ENCODE measurements around the gene SECISBP2. TPM values are rescaled to one million over a fixed set of nuclear protein-coding genes. Genes with fewer than 3 reads are reported as not detected.

SECISBP2 gene
- polyA plus RNA-seq, 1 donor (not counting 4 experiments of a cell fraction or from before 2014, with no cell fraction given) = 24.3 TPM

DNA sequence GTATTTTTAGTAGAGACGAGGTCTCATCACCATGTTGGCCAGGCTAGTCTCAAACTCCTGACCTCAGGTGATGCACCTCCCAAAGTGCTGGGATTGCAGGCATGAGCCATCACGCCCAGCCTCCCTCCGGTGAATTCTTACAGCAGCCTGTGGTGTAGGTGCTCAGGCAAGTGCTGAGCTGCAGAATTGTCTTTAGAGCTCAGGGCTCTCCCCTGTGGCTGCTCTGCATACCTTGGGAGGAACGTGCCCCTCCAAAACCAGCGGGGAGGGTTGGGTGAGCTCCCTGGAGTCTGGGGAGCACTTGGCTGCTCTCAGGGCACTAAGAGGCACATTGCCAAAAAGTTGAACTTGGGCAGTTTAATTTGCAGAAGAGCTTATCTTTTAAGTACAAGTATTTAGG lies 29.4 kb downstream of the SECISBP2 start:
- peaks cover 16 to 50% of the 10 kb centered on the region in 2 experiments for H3K36me3 ChIP-seq (ENCODE audit: control insufficient read depth in 2 of 2, extremely low read depth in 1 of 2, insufficient read depth in 2 of 2, low read length in 2 of 2)

DNA sequence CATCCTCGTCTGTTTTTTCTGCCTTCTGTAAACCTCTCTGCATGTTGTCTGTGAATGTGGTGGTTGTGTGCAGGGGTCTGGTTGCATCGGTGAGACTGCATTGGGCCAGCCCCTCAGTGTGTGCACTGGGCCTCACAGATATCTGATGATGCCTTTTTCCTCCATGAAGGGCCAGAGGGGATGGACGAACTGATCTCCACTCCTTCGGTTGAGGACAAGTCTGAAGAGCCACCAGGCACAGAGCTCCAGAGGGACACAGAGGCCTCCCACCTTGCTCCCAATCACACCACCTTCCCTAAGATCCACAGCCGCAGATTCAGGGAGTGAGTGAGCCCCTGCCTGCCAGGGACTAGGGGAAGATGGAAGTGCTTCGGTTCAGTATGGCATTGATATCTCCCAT lies 31.3 kb downstream of the SECISBP2 start:
- H4K20me1 ChIP-seq (ENCODE audit: control insufficient read depth, extremely low read depth, insufficient read depth, low read length) = no peaks in the 10 kb centered on the region
- H2AFZ ChIP-seq (ENCODE audit: control insufficient read depth, low read length) = no peak overlapping the region
- no peak for TF ChIP-seq EZH2 (IDR thresholded peaks at IDR 0.05; ENCODE audit: low read length)
- TF ChIP-seq, protein P1, sequence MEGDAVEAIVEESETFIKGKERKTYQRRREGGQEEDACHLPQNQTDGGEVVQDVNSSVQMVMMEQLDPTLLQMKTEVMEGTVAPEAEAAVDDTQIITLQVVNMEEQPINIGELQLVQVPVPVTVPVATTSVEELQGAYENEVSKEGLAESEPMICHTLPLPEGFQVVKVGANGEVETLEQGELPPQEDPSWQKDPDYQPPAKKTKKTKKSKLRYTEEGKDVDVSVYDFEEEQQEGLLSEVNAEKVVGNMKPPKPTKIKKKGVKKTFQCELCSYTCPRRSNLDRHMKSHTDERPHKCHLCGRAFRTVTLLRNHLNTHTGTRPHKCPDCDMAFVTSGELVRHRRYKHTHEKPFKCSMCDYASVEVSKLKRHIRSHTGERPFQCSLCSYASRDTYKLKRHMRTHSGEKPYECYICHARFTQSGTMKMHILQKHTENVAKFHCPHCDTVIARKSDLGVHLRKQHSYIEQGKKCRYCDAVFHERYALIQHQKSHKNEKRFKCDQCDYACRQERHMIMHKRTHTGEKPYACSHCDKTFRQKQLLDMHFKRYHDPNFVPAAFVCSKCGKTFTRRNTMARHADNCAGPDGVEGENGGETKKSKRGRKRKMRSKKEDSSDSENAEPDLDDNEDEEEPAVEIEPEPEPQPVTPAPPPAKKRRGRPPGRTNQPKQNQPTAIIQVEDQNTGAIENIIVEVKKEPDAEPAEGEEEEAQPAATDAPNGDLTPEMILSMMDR (optimal IDR thresholded peaks at IDR 0.05 in 1 of 3, IDR thresholded peaks at IDR 0.05 in 1 of 3, conservative IDR thresholded peaks at IDR 0.05 in 1 of 3; ENCODE audit: extremely low read depth in 1 of 3, insufficient read depth in 2 of 3, low read length in 3 of 3) = no peak
- DNase-seq (ENCODE audit: low read depth, low spot score) = no peak
- no peak for FAIRE-seq
- no peaks in the 10 kb centered on the region for H3K9me1 ChIP-seq (ENCODE audit: control insufficient read depth, extremely low read depth, insufficient read depth, low read length)
- H3K36me3 ChIP-seq (ENCODE audit: control insufficient read depth in 2 of 2, extremely low read depth in 1 of 2, insufficient read depth in 2 of 2, low read length in 2 of 2) = peaks cover 28 to 52% of the 10 kb centered on the region in 2 experiments
- no peaks in the 10 kb centered on the region for H3K4me1 ChIP-seq (ENCODE audit: control insufficient read depth, extremely low read depth, insufficient read depth, low read length)
- no peak overlapping the region for H3K9ac ChIP-seq (ENCODE audit: control insufficient read depth, extremely low read depth, insufficient read depth, low read length)
- H3K9me3 ChIP-seq (ENCODE audit: control insufficient read depth, low read depth, low read length) = no peaks in the 10 kb centered on the region
- no peaks in the 10 kb centered on the region for H3K27me3 ChIP-seq (ENCODE audit: control insufficient read depth, extremely low read depth, insufficient read depth, low read length)
- no peak overlapping the region for H3K4me2 ChIP-seq (ENCODE audit: control insufficient read depth, extremely low read depth, insufficient read depth, low read depth, low read length)
- no peak overlapping the region for H3K4me3 ChIP-seq (ENCODE audit: control insufficient read depth in 2 of 3, extremely low read depth in 1 of 3, insufficient read depth in 2 of 3, low read depth in 1 of 3, low read length in 3 of 3)
- dilution Hi-C loops (cut with MboI; ENCODE audit: extremely low pct_ligation_motif_present, low sequenced_read_pairs) = no loop called here
- no peaks in the 10 kb centered on the region for H3K79me2 ChIP-seq (ENCODE audit: control insufficient read depth, insufficient read depth, low read length)
- H3K27ac ChIP-seq (ENCODE audit: control insufficient read depth, insufficient read depth, low read length) = no peak overlapping the region

More for the DNA sequence above, 29.4 kb downstream of the SECISBP2 start:
- H4K20me1 ChIP-seq (ENCODE audit: control insufficient read depth, extremely low read depth, insufficient read depth, low read length) = no peaks in the 10 kb centered on the region
- TF ChIP-seq EZH2 (IDR thresholded peaks at IDR 0.05; ENCODE audit: low read length) = no peak
- TF ChIP-seq, protein P1 (optimal IDR thresholded peaks at IDR 0.05 in 1 of 3, IDR thresholded peaks at IDR 0.05 in 1 of 3, conservative IDR thresholded peaks at IDR 0.05 in 1 of 3; ENCODE audit: extremely low read depth in 1 of 3, insufficient read depth in 2 of 3, low read length in 3 of 3) = no peak
- no peaks in the 10 kb centered on the region for H3K9me3 ChIP-seq (ENCODE audit: control insufficient read depth, low read depth, low read length)
- H3K27me3 ChIP-seq (ENCODE audit: control insufficient read depth, extremely low read depth, insufficient read depth, low read length) = no peaks in the 10 kb centered on the region
- no peak overlapping the region for H3K9ac ChIP-seq (ENCODE audit: control insufficient read depth, extremely low read depth, insufficient read depth, low read length)
- no peaks in the 10 kb centered on the region for H3K9me1 ChIP-seq (ENCODE audit: control insufficient read depth, extremely low read depth, insufficient read depth, low read length)
- no peak overlapping the region for H3K4me2 ChIP-seq (ENCODE audit: control insufficient read depth, extremely low read depth, insufficient read depth, low read depth, low read length)
- no peak for DNase-seq (ENCODE audit: low read depth, low spot score)
- H2AFZ ChIP-seq (ENCODE audit: control insufficient read depth, low read length) = no peak overlapping the region
- no peak overlapping the region for H3K4me3 ChIP-seq (ENCODE audit: control insufficient read depth in 2 of 3, extremely low read depth in 1 of 3, insufficient read depth in 2 of 3, low read depth in 1 of 3, low read length in 3 of 3)
- H3K79me2 ChIP-seq (ENCODE audit: control insufficient read depth, insufficient read depth, low read length) = no peaks in the 10 kb centered on the region
- FAIRE-seq = no peak
- no peaks in the 10 kb centered on the region for H3K4me1 ChIP-seq (ENCODE audit: control insufficient read depth, extremely low read depth, insufficient read depth, low read length)
- dilution Hi-C loops (cut with MboI; ENCODE audit: extremely low pct_ligation_motif_present, low sequenced_read_pairs) = no loop called here
- H3K27ac ChIP-seq (ENCODE audit: control insufficient read depth, insufficient read depth, low read length) = no peak overlapping the region
